Adrenal gland (tissue), 12 donors: ENCODE data around the gene GLCE. TPM values are rescaled to one million over a fixed set of nuclear protein-coding genes. Genes with fewer than 3 reads are reported as not detected.

Experiments
- DNase-seq, 7 donors: peaks; one replicate each; pipeline ENCODE4 v3.0.0-alpha.2; 2019 to 2020
- H3K27ac ChIP-seq, 5 donors: fragments of 200-600 bp; sonication (generic) in 4 of 5; 1 replicate in 3 of 5; 2 replicates in 2 of 5; pipeline versions ENCODE4 v1.5.1 to v1.8.0; 2016 to 2020; ENCODE audit warnings: mild to moderate bottlenecking in 1 of 5
- H3K27me3 ChIP-seq: fragments of 200-600 bp; 2 replicates; pipeline ENCODE4 v1.8.0; 2021
- H3K36me3 ChIP-seq, 2 donors: fragments of 200-600 bp; replicated peaks in 1 of 2; 1 replicate in 1 of 2; 2 replicates in 1 of 2; pipeline versions ENCODE4 v1.5.1 to v1.8.0; 2018 to 2022
- H3K4me1 ChIP-seq, 2 donors: fragments of 200-600 bp; replicated peaks in 1 of 2; 1 replicate in 1 of 2; 2 replicates in 1 of 2; pipeline versions ENCODE4 v1.5.1 to v1.8.0; 2018 to 2021
- H3K4me3 ChIP-seq, 4 donors: fragments of 200-600 bp; sonication (generic) in 3 of 4; one replicate each; pipeline ENCODE4 v1.5.1; 2016 to 2018
- H3K9me3 ChIP-seq, 3 donors: fragments of 200-600 bp; sonication (generic) in 1 of 3; replicated peaks in 1 of 3; 1 replicate in 2 of 3; 2 replicates in 1 of 3; pipeline versions ENCODE4 v1.5.1 to v1.8.0; 2016 to 2021
- CTCF ChIP-seq, 6 experiments: fragments of 450-650 bp in 4 of 6; fragments of 200-600 bp in 2 of 6; sonication (generic) in 1 of 6; IDR thresholded peaks; 1 replicate in 5 of 6; 2 replicates in 1 of 6; pipeline versions ENCODE4 v1.5.1 to v1.8.0; 2016 to 2021; ENCODE audit warnings: antibody characterized with exemption in 6 of 6, mild to moderate bottlenecking in 2 of 6, moderate library complexity in 1 of 6
- POLR2A ChIP-seq, 2 donors: fragments of 450-650 bp; IDR thresholded peaks; one replicate each; pipeline ENCODE4 v1.6.1; 2017; ENCODE audit warnings: antibody characterized with exemption in 2 of 2, mild to moderate bottlenecking in 2 of 2, moderate library complexity in 1 of 2
- WGBS, 4 donors: extraction: QIAGEN DNeasy Blood & Tissue Kit in 2 of 4; methylation state at CpG; one replicate each; pipeline versions ENCODE4 v1.1.5 to v1.1.7; 2013 to 2017; 5-methylcytosine and 5-hydroxymethylcytosine counted together
- intact Hi-C, 2 donors: fragments of 100-400 bp; cut with DNase I; formaldehyde crosslinking; loops; one replicate each; pipeline versions ENCODE4 v1.14.1 to v1.15.0; 2022 to 2023
- polyA plus RNA-seq, 3 donors: library from polyadenylated mRNA; stranded (reverse); fragments of 200-250 nt in 2 of 3; fragments of 350-450 nt in 1 of 3; fragmentation: Illumina TruSeq in 1 of 3; extraction: RNeasy Lipid Tissue Mini Kit (QIAGEN cat#74804) in 1 of 3; gene quantifications; one replicate each; pipeline ENCODE4 v1.2.3, GENCODE V29; 2013 to 2014
- total RNA-seq, 9 donors: library from RNA; depleted of rRNA in 4 of 9; stranded (reverse); fragments of >200 nt in 4 of 9; fragments of 120-200 nt in 1 of 9; fragmentation: NEBNext Ultra II Directional in 1 of 9; extraction: Animal tissue kit (Norgen Biotek cat#: 25700) in 1 of 9; gene quantifications; one replicate each; pipeline versions ENCODE4 v1.1.0 to v1.2.4, GENCODE V29; 2013 to 2023
- donor health status: healthy with polysubstance abuse.
- donor health status: Bipolar disorder and iron deficiency.
- donor health status: DM: yes; HTN: yes; CAD: no.
- donor health status: DM: no; HTN: no; CAD: no.
- donor health status: DM: no; HTN: no; CAD: no.
- donor health status: DM: yes; HTN: yes; CAD: no.

The GLCE gene
- total and polyA plus RNA-seq, 12 donors, result 9.3 to 48.4 (median 28.1) TPM

GRCh38 chr15:69226023-69226355 is 65.6 kb downstream of the GLCE start:
- 54 to 68% (median 61%) methylated on average over 3 of the region's 3 CpGs for WGBS, 4 donors

GRCh38 chr15:69232144-69232543 is 71.7 kb downstream of the GLCE start:
- Histone ChIP-seq H3K4me1 (peaks cover 0 to 5% of the 10 kb centered on the region in 2 donors), H3K27me3 (no peaks in the 10 kb centered on the region), H3K9me3 (no peaks in the 10 kb centered on the region), H3K4me3 (no peak overlapping the region), H3K27ac (no peak overlapping the region), H3K36me3 (no peaks in the 10 kb centered on the region)
- 75 to 84% (median 80%) methylated on average over 4 of the region's 4 CpGs for whole genome bisulfite sequencing, 4 donors
- DNase-seq, result no peak
- intact Hi-C loops, result no loop called here
- TF ChIP-seq POLR2A (IDR thresholded peaks at IDR 0.05) (no peak), CTCF (IDR thresholded peaks at IDR 0.05) (no peak)

More at GRCh38 chr15:69226023-69226355, 65.6 kb downstream of the GLCE start:
- Histone ChIP-seq H3K9me3 (no peaks in the 10 kb centered on the region), H3K27me3 (no peaks in the 10 kb centered on the region), H3K4me1 (no peaks in the 10 kb centered on the region), H3K36me3 (no peaks in the 10 kb centered on the region), H3K27ac (no peak overlapping the region), H3K4me3 (no peak overlapping the region)
- no peak for DNase-seq
- intact Hi-C loops, result loop anchor here in 1 of 2 donors (10.0 kb wide), 2 partner anchors 61 to 161 kb away; partner anchors contain the start of gene GLCE
- TF ChIP-seq CTCF (IDR thresholded peaks at IDR 0.05), result no peak
- no peak for TF ChIP-seq POLR2A (IDR thresholded peaks at IDR 0.05)

- no peak overlapping the region for H3K27ac ChIP-seq
- H3K9me3 ChIP-seq, result no peaks in the 10 kb centered on the region
- TF ChIP-seq POLR2A (IDR thresholded peaks at IDR 0.05) (no peak), CTCF (IDR thresholded peaks at IDR 0.05) (no peak)
- H3K4me3 ChIP-seq, result no peak overlapping the region
- peaks cover 0 to 5% of the 10 kb centered on the region in 2 donors for H3K4me1 ChIP-seq
- no peak for DNase-seq
- H3K27me3 ChIP-seq, result no peaks in the 10 kb centered on the region
- no peaks in the 10 kb centered on the region for H3K36me3 ChIP-seq
- intact Hi-C loops, result no loop called here
- WGBS, 4 donors, result 25 to 48% (median 35%) methylated on average over 1 of the region's 1 CpG
Measured at GRCh38 chr15:69232765-69233164, 72.3 kb downstream of the GLCE start.

GRCh38 chr15:69234676-69235075 is 74.2 kb downstream of the GLCE start:
- Histone ChIP-seq H3K27ac (no peak overlapping the region), H3K27me3 (no peaks in the 10 kb centered on the region), H3K4me3 (no peak overlapping the region), H3K36me3 (no peaks in the 10 kb centered on the region), H3K4me1 (peaks cover 0 to 5% of the 10 kb centered on the region in 2 donors), H3K9me3 (no peaks in the 10 kb centered on the region)
- TF ChIP-seq CTCF (IDR thresholded peaks at IDR 0.05) (no peak), POLR2A (IDR thresholded peaks at IDR 0.05) (no peak)
- intact Hi-C loops, result no loop called here
- DNase-seq, result no peak
